GM19395 (cell line): ENCODE data around the gene GALNT12.

Experiments used
- ATAC-seq: cut with Tn5 transposase; IDR thresholded peaks from one replicate; pipeline ENCODE4 v1.9.1; 2021; ENCODE audit warnings: mild to moderate bottlenecking, moderate library complexity; ENCODE audit not compliant: unreplicated experiment

GALNT12 gene

DNA sequence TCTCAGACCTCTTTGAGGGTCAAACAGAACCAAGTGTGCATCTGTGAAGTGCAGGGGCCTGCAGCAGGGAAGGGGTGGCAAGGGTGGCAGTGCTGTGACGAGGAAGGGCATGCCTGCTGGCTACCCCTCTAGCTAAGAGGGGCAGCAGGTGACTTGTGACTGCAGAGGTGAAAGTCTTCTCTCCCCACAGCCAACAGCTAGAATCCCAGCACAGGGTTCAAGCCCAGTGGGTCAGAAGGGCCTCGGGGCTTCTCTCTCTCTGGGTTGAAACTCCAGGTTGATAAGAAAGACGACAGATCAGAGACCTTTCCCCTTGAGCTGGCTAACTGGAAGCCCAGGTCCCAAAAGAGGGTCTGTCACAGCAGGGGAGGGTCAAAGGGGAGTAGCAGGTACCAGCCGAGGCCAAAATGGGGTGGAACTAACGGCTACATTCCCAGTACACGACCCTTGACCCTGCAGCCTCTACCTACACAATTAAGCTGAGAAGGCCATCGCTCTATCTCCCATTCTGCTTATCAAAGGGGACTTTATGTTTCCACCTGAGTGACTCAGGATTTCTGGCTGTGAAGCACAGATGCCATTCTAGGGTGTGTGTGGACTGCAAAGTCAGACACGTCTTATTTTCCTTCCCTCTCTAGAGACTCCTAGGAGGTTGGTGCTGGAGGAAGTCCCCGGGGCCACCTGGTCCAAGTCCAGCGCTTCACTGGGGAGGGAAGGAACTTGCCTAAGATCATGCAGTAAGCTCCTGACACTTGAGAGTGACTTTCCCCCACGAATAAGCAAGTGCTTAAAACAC is 25.7 kb upstream of the GALNT12 start:
- ATAC-seq, result no peak

DNA sequence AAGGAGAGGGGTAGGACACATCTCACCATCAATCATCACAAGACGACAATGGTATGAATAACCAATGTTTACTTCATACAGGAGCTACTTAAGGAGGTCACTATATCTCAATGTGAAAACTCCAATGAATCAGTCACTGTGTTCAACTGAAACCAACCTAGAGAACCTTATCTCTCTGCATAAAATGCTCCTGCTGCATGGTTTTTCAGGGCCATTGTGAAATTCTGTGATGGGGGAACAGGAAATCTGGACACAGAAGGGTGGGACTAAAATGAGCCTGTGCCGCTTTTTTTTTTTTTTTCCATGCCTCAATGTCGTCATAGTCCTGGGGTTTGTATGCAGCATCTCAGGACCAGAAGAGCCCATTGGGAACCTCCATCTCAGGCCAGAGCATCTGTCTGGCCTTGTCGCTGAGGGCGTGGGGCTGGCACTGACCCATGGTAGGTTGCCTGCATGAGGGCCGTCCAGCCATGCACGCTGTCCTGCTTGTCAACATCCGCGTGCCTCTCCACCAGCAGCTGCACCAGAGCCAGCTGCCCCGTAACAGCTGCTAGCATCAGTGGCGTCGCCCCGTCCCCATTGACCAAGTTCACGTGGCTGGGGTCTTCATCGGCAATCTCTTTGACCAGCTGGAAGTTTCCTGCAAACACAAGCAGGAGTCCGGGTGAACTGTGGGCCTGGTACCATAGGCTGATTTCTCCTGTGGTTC is 23.8 kb upstream of the GALNT12 start:
- ATAC-seq, result no peak

DNA sequence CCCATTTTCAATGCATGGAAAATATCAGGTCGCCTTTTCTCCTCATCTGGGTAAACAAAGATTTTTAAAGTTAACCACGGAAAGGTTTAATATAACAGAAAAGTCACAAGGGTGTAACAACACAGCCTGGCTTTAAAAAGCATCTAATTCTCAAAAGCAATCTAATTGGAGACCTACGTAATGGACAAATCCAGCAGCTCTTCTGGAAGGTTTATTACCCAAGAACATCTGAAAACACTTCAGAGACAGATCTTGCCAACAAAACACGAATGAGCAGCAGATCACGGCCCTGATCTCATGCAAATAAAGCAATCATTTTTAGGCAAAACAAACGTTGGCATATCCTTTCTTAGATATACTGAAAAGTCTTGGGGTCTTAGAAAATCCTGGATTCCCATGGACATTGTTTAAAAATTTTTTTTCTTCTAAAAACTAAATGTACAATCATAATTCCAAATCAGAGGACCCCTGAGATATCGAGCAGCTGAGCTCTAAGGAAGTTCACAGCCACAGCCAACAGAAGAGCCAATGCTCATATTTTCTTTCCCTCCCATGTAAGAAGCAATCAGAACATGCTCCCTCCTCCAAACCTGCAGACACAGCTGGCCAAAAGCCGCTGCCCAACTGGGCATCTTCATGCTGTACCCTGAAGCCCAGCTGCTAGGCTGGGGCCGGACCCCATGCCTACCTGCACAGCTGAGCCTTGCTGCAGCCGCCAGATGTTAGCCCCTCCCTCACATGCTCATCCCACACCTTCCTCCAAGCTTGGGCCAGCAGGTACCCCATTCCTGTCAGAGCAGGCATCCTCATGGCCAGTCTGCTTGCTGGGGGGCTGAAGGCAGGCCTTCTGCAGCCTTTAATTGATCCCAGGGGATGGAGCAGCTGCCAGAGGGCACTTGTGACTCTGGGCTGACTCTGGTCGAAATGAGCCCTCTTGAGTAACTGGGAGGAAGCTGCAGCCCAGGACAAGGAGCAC is 22.4 kb upstream of the GALNT12 start:
- ATAC-seq, result no peak

DNA sequence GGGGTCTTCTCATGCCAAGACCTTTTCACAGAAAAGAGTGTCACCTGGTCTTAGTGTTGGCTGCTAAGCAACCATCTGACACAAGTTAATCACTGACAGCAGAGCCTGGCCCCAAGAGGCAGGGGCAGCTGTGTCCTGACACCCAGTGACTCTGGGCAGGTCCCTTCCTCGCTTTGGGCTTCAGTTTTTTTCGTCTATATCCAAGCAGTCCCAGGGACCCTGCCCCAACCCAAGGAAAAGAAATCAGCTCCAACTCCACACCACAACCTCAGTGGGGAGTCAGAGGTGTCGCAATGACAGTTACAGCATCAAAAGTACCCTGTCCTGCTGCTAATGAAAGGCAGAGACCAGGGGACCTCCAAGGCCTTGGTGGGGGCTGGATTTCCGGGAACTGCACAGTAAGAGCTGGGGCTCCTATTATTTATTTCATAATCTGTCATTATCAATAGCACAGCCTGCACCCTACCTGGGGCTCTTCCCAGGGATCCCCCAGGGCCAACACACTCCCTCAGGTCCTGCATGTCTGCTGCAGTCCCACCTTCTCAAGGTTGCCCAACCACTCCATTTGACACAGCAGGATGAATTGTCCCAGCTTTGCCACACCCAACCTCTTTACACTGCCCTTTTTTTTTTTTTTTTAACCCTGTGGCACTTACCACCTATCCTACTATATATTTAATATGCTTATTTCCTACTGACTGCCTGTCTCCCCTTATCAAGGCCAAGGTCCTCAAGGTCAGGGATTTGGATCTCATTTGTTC is 20.5 kb upstream of the GALNT12 start:
- ATAC-seq, result no peak

DNA sequence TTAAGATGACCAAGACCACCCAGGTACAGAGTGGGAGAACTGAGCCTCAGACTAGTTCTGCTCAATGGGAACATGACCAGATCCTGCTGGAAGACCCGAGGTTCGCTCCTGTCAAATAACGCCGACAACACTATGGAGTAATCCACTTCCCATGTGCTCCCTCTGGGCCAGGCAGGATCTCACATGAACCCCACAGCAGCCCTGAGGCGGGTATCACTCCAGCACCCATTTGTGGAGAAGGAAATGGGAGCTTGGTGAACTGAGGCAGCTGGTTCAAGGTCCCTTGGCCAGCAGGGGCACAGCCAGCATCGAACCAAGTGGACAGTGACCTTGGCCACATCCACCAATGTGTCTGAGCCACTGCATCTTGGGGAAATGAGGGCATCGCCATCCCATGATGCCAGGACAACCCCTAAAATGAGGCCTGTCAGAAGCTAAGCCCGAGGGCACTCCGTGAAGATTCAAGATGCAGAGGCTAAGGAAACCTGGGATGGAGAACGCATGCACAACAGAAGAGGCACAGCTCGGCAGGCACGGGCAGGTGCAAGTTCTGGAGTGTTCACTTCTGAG is 19.6 kb upstream of the GALNT12 start:
- ATAC-seq, result no peak

DNA sequence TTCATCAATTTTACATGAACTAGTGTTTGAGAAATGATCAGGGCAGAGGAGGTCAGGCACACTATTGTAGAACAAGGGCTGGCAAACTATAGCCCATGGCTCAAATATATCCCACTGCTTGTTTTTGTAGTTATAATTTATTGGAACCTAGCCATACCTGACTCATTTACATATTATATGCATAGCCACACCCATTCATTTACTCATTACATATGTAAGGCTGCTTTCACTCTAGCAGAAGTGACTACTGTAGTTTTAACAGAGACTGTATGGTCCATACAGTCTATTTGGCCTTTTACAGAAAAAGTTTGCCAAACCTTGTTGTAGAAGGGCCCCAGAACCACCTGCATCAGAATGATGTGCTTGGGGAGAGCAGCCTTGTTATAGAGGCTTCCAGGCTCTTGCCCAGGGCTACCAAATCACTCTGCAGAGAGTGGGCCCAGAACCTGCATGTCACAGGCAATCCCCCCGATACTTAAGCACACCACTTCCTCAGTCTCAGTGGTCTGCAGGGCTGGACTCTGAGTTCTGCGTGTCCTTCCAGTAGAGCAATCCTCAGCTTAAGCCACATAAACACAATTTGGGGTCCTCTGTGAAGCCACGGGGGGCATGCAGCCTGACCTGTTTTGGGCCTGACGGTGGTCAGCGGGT is 17.9 kb upstream of the GALNT12 start:
- ATAC-seq, result no peak

DNA sequence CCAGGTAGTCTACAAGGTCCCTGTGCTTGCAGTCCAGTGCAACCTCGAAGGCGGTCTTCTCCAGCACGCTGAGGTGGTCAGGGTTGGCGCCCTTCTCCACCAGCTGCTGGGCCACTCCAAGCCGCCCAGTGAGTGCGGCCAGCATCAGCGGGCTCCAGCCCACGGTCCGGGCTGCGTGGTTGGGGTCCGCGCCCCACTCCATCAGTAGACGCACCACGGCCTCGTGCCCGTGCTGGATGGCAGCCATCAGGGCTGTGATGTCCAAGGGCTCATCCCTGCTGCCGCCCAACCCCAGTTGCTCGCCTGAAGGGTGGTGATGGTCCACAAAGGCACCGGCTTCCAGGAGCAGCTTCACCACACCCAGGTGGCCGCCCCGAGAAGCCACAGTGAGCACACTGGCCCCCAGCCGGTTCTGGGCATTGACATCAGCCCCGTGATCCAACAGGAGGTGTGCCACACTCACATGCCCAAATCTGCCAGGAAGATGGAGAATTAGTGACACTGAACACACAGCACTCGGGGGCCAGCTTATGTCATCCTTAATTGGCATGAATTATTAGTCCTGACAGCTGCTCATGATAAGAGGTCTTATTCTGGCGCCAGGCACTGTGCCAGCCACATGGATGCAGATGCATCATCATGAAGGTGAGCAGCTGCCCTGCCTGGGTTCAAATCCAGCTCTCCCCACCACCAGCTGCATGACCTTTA is 17.2 kb upstream of the GALNT12 start:
- no peak for ATAC-seq

DNA sequence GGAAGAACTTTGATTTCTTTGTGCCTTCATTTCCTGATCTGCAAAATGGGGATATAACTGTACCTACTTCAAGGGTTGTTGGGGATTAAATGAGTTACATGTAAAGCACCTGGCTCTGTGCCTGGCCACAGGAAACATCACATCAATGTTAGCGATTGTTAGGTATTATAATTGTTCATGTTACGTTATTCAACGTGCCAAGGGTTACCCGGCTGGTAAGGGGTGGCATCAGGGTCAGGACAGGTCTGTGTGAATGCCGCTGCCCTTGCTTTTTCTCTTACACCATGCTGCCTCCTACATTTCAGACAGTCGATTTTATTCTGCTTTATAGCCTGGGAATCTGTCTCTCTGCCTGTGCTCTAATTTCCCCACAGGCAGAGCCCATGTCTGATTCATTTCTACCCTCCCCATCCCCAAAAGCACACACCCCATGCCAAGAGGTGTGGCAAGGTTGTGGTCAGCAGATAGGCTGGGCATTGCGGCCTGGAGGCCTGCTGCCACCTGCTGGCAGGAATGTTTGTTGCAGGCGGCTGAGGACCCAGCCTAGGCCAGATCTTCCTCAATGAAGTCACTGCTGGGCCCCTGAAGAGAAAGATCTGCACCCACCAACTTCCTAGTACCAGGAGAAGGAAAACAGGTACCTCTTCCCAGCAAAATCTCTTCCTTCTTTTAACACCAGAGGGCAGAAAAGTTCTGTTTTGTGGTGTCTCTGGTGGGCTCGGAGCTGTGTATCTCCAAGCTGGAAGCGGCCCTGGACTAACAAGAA is 16.4 kb upstream of the GALNT12 start:
- peak; percentile 70 for ATAC-seq

DNA sequence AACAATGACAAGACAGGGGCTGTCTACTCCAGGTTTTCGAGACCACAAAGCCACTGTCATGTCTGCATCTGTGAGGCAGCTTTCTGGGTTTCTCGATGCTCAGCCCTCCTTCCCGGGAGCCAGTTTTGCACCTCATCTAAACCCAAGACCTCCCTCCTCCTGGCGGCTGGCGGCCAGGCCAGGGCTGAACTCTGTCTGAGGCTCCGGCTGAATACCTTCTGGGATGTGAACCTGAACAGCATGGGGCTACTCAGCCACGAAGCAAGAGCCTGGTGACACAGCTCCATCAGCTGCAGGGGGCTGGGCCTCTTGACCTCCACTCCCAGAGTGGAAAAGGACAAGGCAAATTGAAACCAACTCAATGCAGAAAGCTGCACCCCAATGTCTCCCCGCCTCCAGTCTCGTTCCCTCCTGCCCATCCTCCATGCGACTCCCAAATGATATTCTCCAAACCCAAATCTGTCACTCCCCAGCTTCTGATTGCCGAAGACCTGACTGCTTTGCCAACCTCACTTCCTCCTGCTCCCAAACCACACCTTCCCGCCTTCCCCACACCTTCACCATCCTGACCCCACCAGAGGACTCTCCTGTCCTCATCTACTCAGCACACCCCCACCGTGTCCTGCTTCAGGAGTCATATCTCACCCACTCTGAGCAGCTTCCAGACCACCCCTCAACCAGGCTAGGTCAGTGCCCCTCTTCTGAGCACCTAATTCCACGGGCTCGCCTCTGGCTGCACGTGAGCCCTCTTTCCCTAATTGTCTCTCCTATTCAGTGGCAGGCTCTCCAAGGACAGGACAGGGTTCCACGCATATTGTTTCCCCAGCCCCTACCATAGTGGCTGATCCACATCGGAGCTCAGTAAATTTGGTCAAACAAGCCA is 15.6 kb upstream of the GALNT12 start:
- no peak for ATAC-seq

DNA sequence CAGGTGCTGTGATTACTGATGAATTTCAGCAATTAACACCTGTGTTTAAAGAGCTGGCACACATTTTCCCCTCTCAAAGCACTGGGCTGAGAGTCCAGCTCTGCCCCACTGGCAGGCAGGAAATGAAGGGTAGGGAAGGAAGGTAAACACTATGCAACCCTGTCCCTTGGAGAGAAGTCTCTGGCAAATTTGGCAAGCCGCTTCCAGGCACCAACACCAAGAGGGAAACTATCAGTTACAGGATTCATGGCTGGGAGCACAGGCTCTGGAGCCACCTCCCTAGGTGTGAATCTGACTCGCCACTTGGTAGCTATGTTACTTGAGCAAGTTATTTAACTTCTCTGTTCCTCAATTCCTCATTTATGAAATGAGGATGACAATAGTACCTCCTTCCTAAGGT is 14.4 kb upstream of the GALNT12 start:
- no peak for ATAC-seq

DNA sequence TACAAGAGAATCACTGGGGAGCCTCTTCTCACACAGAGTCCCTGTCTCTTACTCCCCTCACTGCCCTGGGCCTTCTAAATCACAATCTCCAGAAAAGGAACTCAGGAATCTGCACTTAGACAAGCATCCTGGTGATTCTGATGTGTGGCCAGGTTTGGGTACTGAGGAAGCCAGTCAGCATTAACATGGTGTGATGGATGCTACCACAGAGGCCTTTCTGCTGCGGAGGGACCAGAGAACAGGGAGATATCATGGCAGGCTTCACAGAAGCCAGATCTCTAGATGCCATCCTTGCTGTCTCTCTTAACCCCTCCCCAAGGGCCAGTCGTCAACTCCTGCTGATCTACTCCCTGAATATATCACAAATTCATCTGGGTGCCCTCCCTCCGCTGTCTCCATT is 12.7 kb upstream of the GALNT12 start:
- no peak for ATAC-seq

DNA sequence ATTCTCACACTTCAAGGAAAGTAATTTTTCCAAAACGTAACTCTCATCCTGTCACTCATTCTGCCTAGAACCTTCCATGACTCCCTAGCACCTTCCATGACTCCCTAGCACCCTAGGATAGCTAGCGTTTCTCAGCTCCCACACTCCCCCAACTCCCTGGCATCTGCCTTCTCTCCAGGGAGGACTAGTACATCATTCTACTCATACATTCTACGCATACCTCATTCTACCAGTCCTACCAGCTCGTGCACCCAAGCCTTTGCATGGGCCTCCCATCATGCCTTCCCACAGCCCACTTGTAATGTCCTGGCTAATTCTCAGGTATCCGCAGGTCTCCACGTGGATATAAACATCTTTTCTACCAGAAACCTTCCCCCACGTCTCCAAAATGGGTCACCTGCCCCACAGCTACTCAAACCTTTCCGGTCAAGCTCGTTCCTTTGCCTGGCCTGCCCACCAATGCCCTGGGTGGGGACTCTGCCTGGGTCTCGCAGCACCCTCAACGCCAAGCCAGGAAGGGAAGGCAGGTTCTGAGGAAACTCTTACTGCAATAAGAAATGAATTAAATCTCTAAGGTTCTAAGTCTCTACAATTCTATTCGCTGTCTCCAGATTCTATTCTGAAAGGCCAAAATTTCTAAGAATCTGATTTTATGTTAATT is 12.0 kb upstream of the GALNT12 start:
- no peak for ATAC-seq

DNA sequence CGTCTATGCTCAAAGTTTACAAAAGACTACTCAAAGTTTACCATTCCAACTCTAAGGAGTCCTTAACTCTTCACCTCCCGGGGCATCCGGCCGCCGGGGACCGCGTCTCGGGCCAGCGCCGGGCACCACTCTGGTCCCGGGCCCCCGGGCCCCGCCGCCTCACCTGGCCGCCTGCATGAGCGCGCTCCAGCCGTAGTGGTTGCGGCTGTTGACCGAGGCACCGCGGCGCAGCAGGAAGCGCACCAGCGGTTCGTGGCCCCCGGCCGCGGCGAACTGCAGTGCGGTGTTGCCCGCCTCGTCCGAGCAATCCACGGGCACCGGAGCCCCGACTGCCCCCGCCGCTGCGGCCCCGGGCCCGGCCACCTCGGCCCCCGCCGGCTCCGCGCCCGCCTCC is 11.5 kb upstream of the GALNT12 start:
- ATAC-seq, result peak; percentile 38

DNA sequence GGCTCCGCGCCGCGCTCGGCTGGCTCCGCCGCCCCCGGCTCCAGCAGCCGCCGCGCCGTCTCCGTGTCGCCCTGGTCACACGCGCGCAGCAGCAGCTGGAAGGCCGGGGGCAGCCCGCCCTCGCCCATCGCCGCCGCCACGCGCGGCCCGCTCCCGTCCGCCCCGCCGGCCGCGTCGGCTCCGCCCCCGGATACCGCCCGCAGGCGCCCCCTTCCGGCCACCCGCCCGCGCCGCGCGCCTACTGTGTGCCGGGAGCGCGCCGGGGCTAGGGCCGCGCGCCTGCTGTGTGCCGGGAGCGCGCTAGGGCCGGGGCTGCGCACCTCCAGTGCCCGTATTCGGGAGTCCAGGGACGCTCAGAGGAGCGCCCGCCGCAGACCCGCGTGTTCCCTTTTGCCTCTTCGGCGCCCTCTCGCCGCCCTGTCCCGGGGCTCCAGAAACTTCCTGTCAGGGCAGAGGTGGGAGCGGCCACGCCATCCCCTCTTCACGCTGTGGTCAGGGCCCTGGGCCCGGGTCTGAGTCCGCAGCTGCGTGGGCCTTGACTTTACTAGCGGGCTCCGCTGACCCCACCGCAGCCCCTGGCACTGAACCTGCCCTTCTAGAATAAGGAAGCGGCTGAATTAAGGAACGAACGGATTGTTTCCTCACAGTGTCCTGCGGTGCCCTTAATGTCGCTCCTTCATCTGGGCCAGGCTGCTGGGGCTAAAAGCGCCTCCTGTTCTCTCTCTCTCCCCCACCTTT is 10.9 kb upstream of the GALNT12 start, which contains the start of gene ANKS6:
Gene ANKS6, minus strand, starts transcription at position 192 of the 738 bp plus-strand sequence. Its CDS starts 64 bp downstream, at position 128.
- peak; percentile 88 for ATAC-seq

DNA sequence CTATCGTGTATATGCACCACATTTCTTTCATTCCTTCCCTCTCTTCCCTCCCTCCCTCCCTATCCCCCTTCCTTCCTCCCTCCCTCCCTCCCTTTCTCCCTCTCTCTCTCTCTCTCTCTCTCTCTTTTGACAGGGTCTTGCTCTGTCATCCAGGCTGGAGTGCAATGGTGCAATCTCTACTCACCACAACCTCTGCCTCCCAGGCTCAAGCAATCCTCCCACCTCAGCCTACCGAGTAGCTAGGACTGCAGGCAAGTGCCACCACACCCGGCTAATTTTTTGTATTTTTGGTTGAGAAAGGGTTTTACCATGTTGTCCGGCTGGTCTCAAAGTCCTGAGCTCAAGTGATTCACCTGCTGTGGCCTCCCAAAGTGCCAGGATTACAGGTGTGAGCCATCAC is 10.0 kb upstream of the GALNT12 start:
- no peak for ATAC-seq

DNA sequence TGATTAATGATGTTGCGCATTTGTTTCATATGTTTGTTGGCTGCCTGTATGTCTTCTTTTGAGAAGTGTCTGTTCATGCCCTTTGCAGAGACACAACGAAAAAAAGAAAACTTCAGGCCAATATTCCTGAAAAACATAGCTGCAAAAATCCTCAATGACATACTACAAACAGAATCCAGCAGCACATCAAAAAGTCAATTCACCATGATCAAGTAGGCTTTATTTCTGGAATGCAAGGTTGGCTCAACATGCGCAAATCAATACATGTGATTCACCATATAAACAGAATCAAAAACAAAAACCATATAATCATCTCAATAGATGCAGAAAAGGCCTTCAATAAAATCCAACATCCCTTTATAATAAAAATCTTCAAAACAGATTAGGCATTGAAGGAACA is 9.2 kb upstream of the GALNT12 start:
- no peak for ATAC-seq
